ENCODE data around the gene RTL1.

DNA sequence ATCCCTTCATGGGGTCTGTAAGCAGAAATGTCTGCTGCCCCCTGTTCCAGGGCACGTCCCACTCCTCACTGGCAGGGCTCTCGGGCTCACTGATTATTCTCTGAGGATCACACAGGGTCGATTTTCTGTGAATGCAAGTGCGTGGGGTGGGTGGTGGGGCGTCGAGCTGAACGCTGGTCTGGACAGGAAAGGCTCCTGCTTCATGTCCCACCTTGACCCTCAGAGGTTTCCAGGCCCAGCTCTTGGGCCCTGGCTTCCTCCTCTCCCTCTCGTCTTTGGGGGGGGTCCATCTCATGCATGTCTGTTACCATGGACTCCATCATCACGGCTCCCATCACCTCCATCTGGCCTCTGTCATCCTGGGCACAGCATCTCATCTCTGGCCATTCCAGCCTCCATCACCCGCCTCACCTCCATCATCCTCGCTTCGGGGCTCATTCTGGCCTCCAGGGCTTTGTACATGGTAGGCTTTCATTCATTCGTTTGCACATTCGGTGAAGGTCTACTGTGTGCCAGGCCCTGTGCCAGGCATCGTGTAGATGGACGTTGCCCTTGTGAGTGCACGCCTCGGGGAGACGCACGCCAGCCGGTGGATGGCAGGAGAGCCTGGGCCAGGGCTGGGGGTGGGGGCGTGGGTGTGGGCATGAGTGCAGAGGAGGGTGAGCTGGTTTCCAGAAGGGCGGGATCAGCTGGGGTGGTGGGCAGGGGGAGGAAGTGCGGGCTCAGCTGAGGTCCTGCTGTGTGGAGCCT is 34.7 kb downstream of the RTL1 start:
- TF ChIP-seq POLR2A (IDR thresholded peaks at IDR 0.05; ENCODE audit: low read depth), result no peak
- TF ChIP-seq, protein P1, sequence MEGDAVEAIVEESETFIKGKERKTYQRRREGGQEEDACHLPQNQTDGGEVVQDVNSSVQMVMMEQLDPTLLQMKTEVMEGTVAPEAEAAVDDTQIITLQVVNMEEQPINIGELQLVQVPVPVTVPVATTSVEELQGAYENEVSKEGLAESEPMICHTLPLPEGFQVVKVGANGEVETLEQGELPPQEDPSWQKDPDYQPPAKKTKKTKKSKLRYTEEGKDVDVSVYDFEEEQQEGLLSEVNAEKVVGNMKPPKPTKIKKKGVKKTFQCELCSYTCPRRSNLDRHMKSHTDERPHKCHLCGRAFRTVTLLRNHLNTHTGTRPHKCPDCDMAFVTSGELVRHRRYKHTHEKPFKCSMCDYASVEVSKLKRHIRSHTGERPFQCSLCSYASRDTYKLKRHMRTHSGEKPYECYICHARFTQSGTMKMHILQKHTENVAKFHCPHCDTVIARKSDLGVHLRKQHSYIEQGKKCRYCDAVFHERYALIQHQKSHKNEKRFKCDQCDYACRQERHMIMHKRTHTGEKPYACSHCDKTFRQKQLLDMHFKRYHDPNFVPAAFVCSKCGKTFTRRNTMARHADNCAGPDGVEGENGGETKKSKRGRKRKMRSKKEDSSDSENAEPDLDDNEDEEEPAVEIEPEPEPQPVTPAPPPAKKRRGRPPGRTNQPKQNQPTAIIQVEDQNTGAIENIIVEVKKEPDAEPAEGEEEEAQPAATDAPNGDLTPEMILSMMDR (IDR thresholded peaks at IDR 0.05), result no peak
- no peak for TF ChIP-seq EP300 (IDR thresholded peaks at IDR 0.05)

All from esophagus muscularis mucosa (tissue), 4 donors.